ENCODE data around the gene KIAA0232.
"Not testable (repeated sequence)": the region's sequence is repeated elsewhere in the genome, so short reads cannot be mapped to it uniquely, and the experiment has no call there.

Gene KIAA0232

GRCh38 chr4:6881908-6882307, 99.4 kb downstream of the KIAA0232 start:
- Histone ChIP-seq H3K4me3 (ENCODE audit: low read length in 2 of 2) (no peak overlapping the region), H3K36me3 (ENCODE audit: control insufficient read depth in 2 of 2, insufficient read depth in 2 of 2, low read length in 2 of 2) (peaks cover 27 to 40% of the 10 kb centered on the region in 2 donors)

GRCh38 chr4:6884341-6884870, 101.9 kb downstream of the KIAA0232 start:
- Histone ChIP-seq H3K4me1 (ENCODE audit: control insufficient read depth, insufficient read depth, low read length) (peaks cover 14% of the 10 kb centered on the region), H3K9me3 (ENCODE audit: control insufficient read depth in 2 of 2, low read length in 2 of 2) (no peaks in the 10 kb centered on the region), H3K36me3 (ENCODE audit: control insufficient read depth in 2 of 2, insufficient read depth in 2 of 2, low read length in 2 of 2) (peaks cover 16 to 26% of the 10 kb centered on the region in 2 donors), H3K9ac (ENCODE audit: low read length in 2 of 2) (no peak overlapping the region), H3K27ac (ENCODE audit: low read length) (no peak overlapping the region), H3K27me3 (ENCODE audit: control insufficient read depth in 1 of 2, insufficient read depth in 2 of 2, low read length in 2 of 2) (no peaks in the 10 kb centered on the region), H3K4me3 (ENCODE audit: low read length in 2 of 2) (no peak overlapping the region)

More at GRCh38 chr4:6881908-6882307, 99.4 kb downstream of the KIAA0232 start:
- H3K9ac ChIP-seq (ENCODE audit: low read length in 2 of 2): no peak overlapping the region
- H3K27me3 ChIP-seq (ENCODE audit: control insufficient read depth in 1 of 2, insufficient read depth in 2 of 2, low read length in 2 of 2): no peaks in the 10 kb centered on the region
- no peaks in the 10 kb centered on the region for H3K9me3 ChIP-seq (ENCODE audit: control insufficient read depth in 2 of 2, low read length in 2 of 2)
- H3K27ac ChIP-seq (ENCODE audit: low read length): no peak overlapping the region
- H3K4me1 ChIP-seq (ENCODE audit: control insufficient read depth, insufficient read depth, low read length): peaks cover 12% of the 10 kb centered on the region

- peak overlapping the region; percentile 27 to 54 for H3K4me3 ChIP-seq (ENCODE audit: low read length in 2 of 2)
- H3K9me3 ChIP-seq (ENCODE audit: control insufficient read depth in 2 of 2, low read length in 2 of 2): no peaks in the 10 kb centered on the region
- peaks cover 14% of the 10 kb centered on the region for H3K4me1 ChIP-seq (ENCODE audit: control insufficient read depth, insufficient read depth, low read length)
- peak overlapping the region; percentile 16 to 62 for H3K9ac ChIP-seq (ENCODE audit: low read length in 2 of 2)
- H3K36me3 ChIP-seq (ENCODE audit: control insufficient read depth in 2 of 2, insufficient read depth in 2 of 2, low read length in 2 of 2): peaks cover 9 to 18% of the 10 kb centered on the region in 2 donors
- H3K27ac ChIP-seq (ENCODE audit: low read length): peak overlapping the region; percentile 46
- no peaks in the 10 kb centered on the region for H3K27me3 ChIP-seq (ENCODE audit: control insufficient read depth in 1 of 2, insufficient read depth in 2 of 2, low read length in 2 of 2)
Observed at GRCh38 chr4:6885953-6886557, 103.5 kb downstream of the KIAA0232 start.

- Histone ChIP-seq H3K4me3 (ENCODE audit: low read length in 2 of 2) (no peak overlapping the region), H3K27me3 (ENCODE audit: control insufficient read depth in 1 of 2, insufficient read depth in 2 of 2, low read length in 2 of 2) (no peaks in the 10 kb centered on the region), H3K36me3 (ENCODE audit: control insufficient read depth in 2 of 2, insufficient read depth in 2 of 2, low read length in 2 of 2) (peaks cover 4 to 9% of the 10 kb centered on the region in 2 donors), H3K4me1 (ENCODE audit: control insufficient read depth, insufficient read depth, low read length) (peaks cover 14% of the 10 kb centered on the region), H3K27ac (ENCODE audit: low read length) (no peak overlapping the region), H3K9ac (ENCODE audit: low read length in 2 of 2) (no peak overlapping the region), H3K9me3 (ENCODE audit: control insufficient read depth in 2 of 2, low read length in 2 of 2) (no peaks in the 10 kb centered on the region)
Observed at GRCh38 chr4:6886886-6887285, 104.4 kb downstream of the KIAA0232 start.

GRCh38 chr4:6887591-6888371, 105.3 kb downstream of the KIAA0232 start:
- Histone ChIP-seq H3K4me1 (ENCODE audit: control insufficient read depth, insufficient read depth, low read length) (peaks cover 23% of the 10 kb centered on the region), H3K9ac (ENCODE audit: low read length in 2 of 2) (no peak overlapping the region), H3K9me3 (ENCODE audit: control insufficient read depth in 2 of 2, low read length in 2 of 2) (no peaks in the 10 kb centered on the region), H3K4me3 (ENCODE audit: low read length in 2 of 2) (no peak overlapping the region), H3K27ac (ENCODE audit: low read length) (no peak overlapping the region), H3K36me3 (ENCODE audit: control insufficient read depth in 2 of 2, insufficient read depth in 2 of 2, low read length in 2 of 2) (peaks cover 0 to 3% of the 10 kb centered on the region in 2 donors), H3K27me3 (ENCODE audit: control insufficient read depth in 1 of 2, insufficient read depth in 2 of 2, low read length in 2 of 2) (no peaks in the 10 kb centered on the region)

GRCh38 chr4:6888506-6889071, 106.1 kb downstream of the KIAA0232 start:
- no peak overlapping the region for H3K4me3 ChIP-seq (ENCODE audit: low read length in 2 of 2)
- no peaks in the 10 kb centered on the region for H3K9me3 ChIP-seq (ENCODE audit: control insufficient read depth in 2 of 2, low read length in 2 of 2)
- no peaks in the 10 kb centered on the region for H3K27me3 ChIP-seq (ENCODE audit: control insufficient read depth in 1 of 2, insufficient read depth in 2 of 2, low read length in 2 of 2)
- H3K27ac ChIP-seq (ENCODE audit: low read length): no peak overlapping the region
- no peak overlapping the region for H3K9ac ChIP-seq (ENCODE audit: low read length in 2 of 2)
- H3K4me1 ChIP-seq (ENCODE audit: control insufficient read depth, insufficient read depth, low read length): peaks cover 24% of the 10 kb centered on the region
- no peaks in the 10 kb centered on the region for H3K36me3 ChIP-seq (ENCODE audit: control insufficient read depth in 2 of 2, insufficient read depth in 2 of 2, low read length in 2 of 2)

GRCh38 chr4:6889101-6889735, 106.7 kb downstream of the KIAA0232 start:
- no peak overlapping the region for H3K9ac ChIP-seq (ENCODE audit: low read length in 2 of 2)
- H3K4me1 ChIP-seq (ENCODE audit: control insufficient read depth, insufficient read depth, low read length): peaks cover 24% of the 10 kb centered on the region
- no peak overlapping the region for H3K27ac ChIP-seq (ENCODE audit: low read length)
- H3K36me3 ChIP-seq (ENCODE audit: control insufficient read depth in 2 of 2, insufficient read depth in 2 of 2, low read length in 2 of 2): no peaks in the 10 kb centered on the region
- no peak overlapping the region for H3K4me3 ChIP-seq (ENCODE audit: low read length in 2 of 2)
- no peaks in the 10 kb centered on the region for H3K9me3 ChIP-seq (ENCODE audit: control insufficient read depth in 2 of 2, low read length in 2 of 2)
- H3K27me3 ChIP-seq (ENCODE audit: control insufficient read depth in 1 of 2, insufficient read depth in 2 of 2, low read length in 2 of 2): no peaks in the 10 kb centered on the region

GRCh38 chr4:6889736-6890324, 107.3 kb downstream of the KIAA0232 start:
- Histone ChIP-seq H3K36me3 (ENCODE audit: control insufficient read depth in 2 of 2, insufficient read depth in 2 of 2, low read length in 2 of 2) (no peaks in the 10 kb centered on the region), H3K9ac (ENCODE audit: low read length in 2 of 2) (no peak overlapping the region), H3K9me3 (ENCODE audit: control insufficient read depth in 2 of 2, low read length in 2 of 2) (no peaks in the 10 kb centered on the region), H3K27me3 (ENCODE audit: control insufficient read depth in 1 of 2, insufficient read depth in 2 of 2, low read length in 2 of 2) (no peaks in the 10 kb centered on the region), H3K27ac (ENCODE audit: low read length) (no peak overlapping the region), H3K4me1 (ENCODE audit: control insufficient read depth, insufficient read depth, low read length) (peaks cover 24% of the 10 kb centered on the region), H3K4me3 (ENCODE audit: low read length in 2 of 2) (no peak overlapping the region)

GRCh38 chr4:6890358-6890757, 107.8 kb downstream of the KIAA0232 start:
- Histone ChIP-seq H3K4me1 (ENCODE audit: control insufficient read depth, insufficient read depth, low read length) (peaks cover 24% of the 10 kb centered on the region), H3K27me3 (ENCODE audit: control insufficient read depth in 1 of 2, insufficient read depth in 2 of 2, low read length in 2 of 2) (no peaks in the 10 kb centered on the region), H3K4me3 (ENCODE audit: low read length in 2 of 2) (no peak overlapping the region), H3K36me3 (ENCODE audit: control insufficient read depth in 2 of 2, insufficient read depth in 2 of 2, low read length in 2 of 2) (no peaks in the 10 kb centered on the region), H3K27ac (ENCODE audit: low read length) (no peak overlapping the region), H3K9me3 (ENCODE audit: control insufficient read depth in 2 of 2, low read length in 2 of 2) (no peaks in the 10 kb centered on the region), H3K9ac (ENCODE audit: low read length in 2 of 2) (no peak overlapping the region)

GRCh38 chr4:6890971-6891370, 108.4 kb downstream of the KIAA0232 start:
- not testable (repeated sequence) for H3K27ac ChIP-seq (ENCODE audit: low read length); H3K9ac ChIP-seq (ENCODE audit: low read length in 2 of 2); H3K27me3 ChIP-seq (ENCODE audit: control insufficient read depth in 1 of 2, insufficient read depth in 2 of 2, low read length in 2 of 2); H3K4me3 ChIP-seq (ENCODE audit: low read length in 2 of 2); H3K9me3 ChIP-seq (ENCODE audit: control insufficient read depth in 2 of 2, low read length in 2 of 2); H3K36me3 ChIP-seq (ENCODE audit: control insufficient read depth in 2 of 2, insufficient read depth in 2 of 2, low read length in 2 of 2)
- peaks cover 18% of the 10 kb centered on the region for H3K4me1 ChIP-seq (ENCODE audit: control insufficient read depth, insufficient read depth, low read length)
